OCI-LY7 (cell line): ENCODE measurements around the gene LHX4.

Experiments
- EZH2phosphoT487 ChIP-seq: fragments of 200-600 bp; sonication (generic); IDR thresholded peaks from 2 replicates; pipeline ENCODE4 v1.6.1; 2018; ENCODE audit warnings: low read depth, borderline replicate concordance, mild to moderate bottlenecking, mixed run types, antibody characterized with exemption, low read length, moderate library complexity, mixed read lengths
- TF ChIP-seq, protein P1 (sequence below): fragments of 200-600 bp; sonication (generic); conservative IDR thresholded peaks from 2 replicates; pipeline ENCODE4 v1.5.1; 2014; ENCODE audit warnings: mild to moderate bottlenecking, antibody characterized with exemption, low read length, moderate library complexity, mixed read lengths

DNA sequence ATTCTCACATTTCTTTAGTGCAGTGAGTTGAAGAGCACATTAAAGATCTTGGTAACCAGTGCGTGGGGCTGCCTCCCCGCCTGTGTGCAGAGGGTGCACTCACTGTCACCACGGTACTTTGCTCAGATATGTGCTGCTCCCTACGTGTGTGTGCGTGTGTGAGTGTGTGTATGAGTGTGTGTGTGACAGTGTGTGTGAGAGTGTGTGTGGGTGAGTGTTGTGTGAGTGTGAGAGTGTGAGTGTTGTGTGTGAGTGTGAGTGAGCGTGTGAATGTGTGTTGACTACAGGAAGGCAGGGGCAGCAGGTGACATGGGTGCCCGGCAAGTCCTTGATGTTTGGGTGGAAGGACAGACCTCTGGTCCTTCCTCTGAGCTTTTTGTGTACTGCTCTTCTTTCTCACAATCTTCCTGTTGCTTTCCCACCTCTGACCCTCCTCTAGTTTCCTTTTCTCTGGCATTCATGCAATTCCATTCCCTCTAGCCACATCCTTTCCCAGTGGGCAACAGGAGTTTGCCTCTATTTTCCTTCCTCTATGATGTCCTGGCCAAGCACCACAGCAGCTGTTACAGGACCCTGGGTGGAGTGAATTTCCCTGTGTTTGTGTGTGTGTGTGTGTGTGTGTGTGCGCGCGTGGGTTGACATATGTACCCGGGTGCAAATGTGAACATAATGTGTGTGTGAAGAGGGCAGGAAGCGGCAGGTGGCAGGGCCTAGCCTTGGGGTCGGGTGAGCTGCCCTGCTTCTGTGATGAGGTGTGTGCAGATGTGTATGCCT lies 19.8 kb downstream of the LHX4 start:
- TF ChIP-seq, protein P1, sequence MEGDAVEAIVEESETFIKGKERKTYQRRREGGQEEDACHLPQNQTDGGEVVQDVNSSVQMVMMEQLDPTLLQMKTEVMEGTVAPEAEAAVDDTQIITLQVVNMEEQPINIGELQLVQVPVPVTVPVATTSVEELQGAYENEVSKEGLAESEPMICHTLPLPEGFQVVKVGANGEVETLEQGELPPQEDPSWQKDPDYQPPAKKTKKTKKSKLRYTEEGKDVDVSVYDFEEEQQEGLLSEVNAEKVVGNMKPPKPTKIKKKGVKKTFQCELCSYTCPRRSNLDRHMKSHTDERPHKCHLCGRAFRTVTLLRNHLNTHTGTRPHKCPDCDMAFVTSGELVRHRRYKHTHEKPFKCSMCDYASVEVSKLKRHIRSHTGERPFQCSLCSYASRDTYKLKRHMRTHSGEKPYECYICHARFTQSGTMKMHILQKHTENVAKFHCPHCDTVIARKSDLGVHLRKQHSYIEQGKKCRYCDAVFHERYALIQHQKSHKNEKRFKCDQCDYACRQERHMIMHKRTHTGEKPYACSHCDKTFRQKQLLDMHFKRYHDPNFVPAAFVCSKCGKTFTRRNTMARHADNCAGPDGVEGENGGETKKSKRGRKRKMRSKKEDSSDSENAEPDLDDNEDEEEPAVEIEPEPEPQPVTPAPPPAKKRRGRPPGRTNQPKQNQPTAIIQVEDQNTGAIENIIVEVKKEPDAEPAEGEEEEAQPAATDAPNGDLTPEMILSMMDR: no peak
- no peak for TF ChIP-seq EZH2phosphoT487
